ENCODE measurements around the gene TMIGD2. TPM values are rescaled to one million over a fixed set of nuclear protein-coding genes. Genes with fewer than 3 reads are reported as not detected.

The TMIGD2 gene
- total and polyA plus RNA-seq, 2 of the 4 experiments (the other 2 are of a cell fraction), result not detected

DNA sequence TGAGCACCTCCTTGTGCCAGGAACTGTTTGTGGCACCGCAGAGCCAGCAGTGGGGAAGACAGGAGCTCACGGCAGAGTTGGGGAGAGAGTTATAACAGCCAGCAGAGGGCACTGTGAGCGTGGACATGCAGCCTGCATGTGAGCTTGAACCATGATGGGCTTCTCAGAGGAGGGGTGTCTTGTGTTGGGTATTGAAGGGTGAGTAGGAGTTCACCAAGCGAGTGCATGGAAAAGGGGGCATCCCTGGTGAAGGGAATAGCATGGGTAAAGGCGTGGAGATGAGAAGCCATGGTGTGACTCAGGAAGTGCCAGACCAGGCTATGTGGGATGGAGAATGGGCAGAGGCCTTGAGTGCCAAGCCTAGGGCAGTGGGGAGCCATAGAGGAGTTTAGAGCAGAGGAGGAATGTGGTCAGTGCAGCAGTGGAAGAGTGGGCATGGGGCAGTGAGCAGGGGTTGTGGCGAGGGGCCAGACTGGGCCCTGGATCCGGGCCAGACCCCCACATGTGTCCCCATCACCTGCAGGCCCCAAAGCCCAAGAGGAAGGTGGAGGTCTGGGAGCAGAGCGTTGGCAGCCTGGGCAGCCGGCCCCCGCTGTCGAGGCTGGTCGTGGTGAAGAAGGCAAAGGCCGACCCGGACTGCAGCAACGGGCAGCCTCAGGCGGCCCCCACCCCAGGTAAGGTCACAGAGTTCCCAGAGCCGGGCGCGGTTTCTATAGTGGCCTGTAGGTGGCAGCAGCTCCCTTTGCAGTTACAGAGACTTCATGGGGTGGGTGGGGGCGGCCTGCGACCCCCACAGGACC, 34.9 kb downstream of the TMIGD2 start:
- ATAC-seq (ENCODE audit: low read depth), result peak; percentile 83
- peaks cover 24% of the 10 kb centered on the region for H3K36me3 ChIP-seq (ENCODE audit: control insufficient read depth, insufficient read depth, low read length)
- no peak overlapping the region for H3K18ac ChIP-seq (ENCODE audit: low read depth, low read length)
- H3K4me2 ChIP-seq (ENCODE audit: low read depth, low read length), result no peak overlapping the region
- in situ Hi-C loops (cut with MboI; ENCODE audit: low sequenced_read_pairs) (loop anchor here (5.0 kb wide), 1 partner anchor 85 kb away; no protein-coding TSS in a partner anchor), intact Hi-C loops (cut with micrococcal nuclease) (loop anchor here (1.0 kb wide), 2 partner anchors 85 to 133 kb away; partner anchors contain the start of gene SH3GL1), dilution Hi-C loops (cut with HindIII; ENCODE audit: low sequenced_read_pairs, unreplicated experiment) (no loop called here)
- no peak overlapping the region for H2AK5ac ChIP-seq (ENCODE audit: low read depth, low read length)
- no peak overlapping the region for H2BK120ac ChIP-seq (ENCODE audit: low read depth, low read length)
- DNase-seq, result peak; percentile 37
- no peak overlapping the region for H3K23ac ChIP-seq (ENCODE audit: low read depth, low read length)
- H4K5ac ChIP-seq (ENCODE audit: low read depth, low read length), result no peak overlapping the region
- H3K9me3 ChIP-seq (ENCODE audit: control insufficient read depth, insufficient read depth, low read length), result peaks cover 2% of the 10 kb centered on the region; the same call in 1 of the 2 replicates
- no peak overlapping the region for H2BK20ac ChIP-seq (ENCODE audit: low read depth, low read length)
- H3K4me3 ChIP-seq (ENCODE audit: insufficient read depth, low read depth, low read length), result no peak overlapping the region
- no peak overlapping the region for H3K4ac ChIP-seq (ENCODE audit: low read depth, low read length)
- H3K14ac ChIP-seq (replicated peaks; ENCODE audit: low read depth, low read length), result no peak overlapping the region
- H2AK9ac ChIP-seq (replicated peaks; ENCODE audit: low read depth, low read length, poor library complexity), result peak overlapping the region; percentile 1
- H3K9ac ChIP-seq (ENCODE audit: low read depth, low read length), result no peak overlapping the region
- no peak overlapping the region for H2BK5ac ChIP-seq (ENCODE audit: low read depth, low read length, poor library complexity, severe bottlenecking)
- no peaks in the 10 kb centered on the region for H3K27me3 ChIP-seq (ENCODE audit: control insufficient read depth, insufficient read depth, low read length)
- no peak overlapping the region for H3K56ac ChIP-seq (ENCODE audit: extremely low read depth, insufficient read depth, low read length)
- 50% methylated on average over 4 of the region's 21 CpGs; no CpG with 5 or more reads in 1 of the 2 experiments for WGBS, 2 experiments (ENCODE audit: extremely low coverage in 2 of 2, insufficient read length in 1 of 2)
- no peak overlapping the region for H3K27ac ChIP-seq (ENCODE audit: insufficient read depth, low read length)
- no peak overlapping the region for H2BK15ac ChIP-seq (ENCODE audit: low read depth, low read length)
- H4K8ac ChIP-seq (ENCODE audit: low read depth in 2 of 2, low read length in 2 of 2), result no peak overlapping the region
- POLR2A ChIA-PET (ENCODE audit: unreplicated experiment), result no interaction called here
- peaks cover 6% of the 10 kb centered on the region; the same call in 1 of the 2 replicates for H4K20me1 ChIP-seq (ENCODE audit: insufficient read depth, low read length)
- no peaks in the 10 kb centered on the region for H3K4me1 ChIP-seq (ENCODE audit: control insufficient read depth, insufficient read depth, low read length)
- H3K9me1 ChIP-seq (ENCODE audit: insufficient read depth, low read length), result no peaks in the 10 kb centered on the region
- no TSS peak for BruUV-seq (replicated peaks)
- CTCF ChIA-PET, result interaction anchor here (0.6 to 2.4 kb wide), 6 partner anchors 14 to 130 kb away, joined by 3 to 11 read pairs (median 4); no protein-coding TSS in a partner anchor
- TF ChIP-seq MAZ (IDR thresholded peaks at IDR 0.05; ENCODE audit: borderline replicate concordance, low read depth, low read length) (peak; percentile 42; the same call in 1 of the 2 replicates), MXI1 (IDR thresholded peaks at IDR 0.05; ENCODE audit: borderline replicate concordance, low read depth, low read length) (no peak), RAD21 (IDR thresholded peaks at IDR 0.05; ENCODE audit: low read length) (peak; percentile 65), FOS (IDR thresholded peaks at IDR 0.05; ENCODE audit: low read depth, low read length) (no peak), CTCF (conservative IDR thresholded peaks at IDR 0.05; ENCODE audit: low read depth, low read length) (peak; percentile 61), ELK1 (IDR thresholded peaks at IDR 0.05; ENCODE audit: borderline replicate concordance, low read depth, low read length) (no peak), SMC3 (IDR thresholded peaks at IDR 0.05; ENCODE audit: low read depth, low read length) (peak; percentile 37), CEBPB (IDR thresholded peaks at IDR 0.05; ENCODE audit: low read depth, low read length) (no peak)
- H3K79me1 ChIP-seq (ENCODE audit: low read depth in 1 of 2, low read length in 2 of 2), result no peaks in the 10 kb centered on the region
- H4K91ac ChIP-seq (ENCODE audit: insufficient read depth, low read depth, low read length), result no peak overlapping the region
- H2AFZ ChIP-seq (replicated peaks; ENCODE audit: low read length, poor library complexity), result peak overlapping the region; percentile 32
